ENCODE measurements around the gene TSPAN14. TPM values are rescaled to one million over a fixed set of nuclear protein-coding genes. Genes with fewer than 3 reads are reported as not detected.

Gene TSPAN14
- total RNA-seq, 1 donor = 23.9 TPM

DNA sequence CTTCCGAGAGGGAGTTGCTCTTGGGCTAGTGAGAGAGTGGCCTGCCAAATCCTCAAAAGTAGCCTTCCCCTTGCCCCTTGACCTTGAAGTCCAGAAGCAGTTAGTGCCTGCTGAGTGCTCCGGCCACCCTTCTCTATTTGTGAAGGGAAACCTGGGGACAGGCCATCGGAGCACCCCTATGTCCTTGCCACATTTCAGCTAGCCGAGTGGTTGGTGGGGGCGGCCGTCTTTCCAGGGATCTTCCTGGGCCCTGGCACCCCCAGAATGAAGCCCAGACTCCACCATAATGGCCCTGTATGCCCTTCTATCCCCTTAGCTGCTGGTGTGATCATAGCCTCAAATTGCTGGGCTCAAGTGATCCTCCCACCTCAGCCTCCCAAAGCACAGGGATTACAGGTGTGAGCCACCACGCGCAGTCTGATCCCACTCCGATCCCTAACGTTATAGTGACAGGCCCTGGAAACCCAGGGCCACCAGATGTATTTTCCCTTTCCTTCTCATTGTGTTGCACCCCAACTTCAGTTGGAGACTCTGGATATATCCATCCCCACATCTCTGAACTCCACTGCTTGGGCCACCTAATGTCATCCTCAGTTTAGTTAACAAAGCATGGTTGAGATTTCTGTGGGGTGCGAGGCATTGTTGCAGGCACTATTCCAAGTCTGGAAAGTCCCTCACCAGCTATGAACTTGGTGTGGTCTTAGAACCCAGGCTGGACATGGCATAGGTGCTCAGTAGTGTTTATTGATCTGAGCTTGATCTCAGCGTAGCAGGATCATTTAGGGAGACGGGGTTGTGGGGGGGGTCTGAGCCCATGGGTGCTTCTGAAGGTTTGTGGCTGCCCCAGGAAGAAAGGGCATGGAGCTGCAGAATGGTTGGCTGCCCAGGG is 1.6 kb downstream of the TSPAN14 start:
- Histone ChIP-seq H3K27ac (ENCODE audit: low read depth, low read length) (peak overlapping the region; percentile 37), H3K36me3 (ENCODE audit: insufficient read depth, low read length) (no peaks in the 10 kb centered on the region), H3K9me3 (ENCODE audit: low read depth, low read length) (no peaks in the 10 kb centered on the region), H2AFZ (ENCODE audit: low read length) (peak overlapping the region; percentile 77), H3K27me3 (ENCODE audit: insufficient read depth, low read length) (no peaks in the 10 kb centered on the region), H3K79me2 (ENCODE audit: insufficient read depth, low read length) (peaks cover 56% of the 10 kb centered on the region), H3K4me1 (ENCODE audit: insufficient read depth, low read length) (peaks cover 27% of the 10 kb centered on the region), H3K4me2 (ENCODE audit: insufficient read depth, low read length) (peak overlapping the region; percentile 85), H4K20me1 (ENCODE audit: insufficient read depth, low read length) (peaks cover 22% of the 10 kb centered on the region), H3K4me3 (ENCODE audit: insufficient read depth, low read length) (peak overlapping the region; percentile 81)
- DNase-seq (ENCODE audit: insufficient read length, low spot score, missing footprints) = peak; percentile 65
- TF ChIP-seq, protein P1, sequence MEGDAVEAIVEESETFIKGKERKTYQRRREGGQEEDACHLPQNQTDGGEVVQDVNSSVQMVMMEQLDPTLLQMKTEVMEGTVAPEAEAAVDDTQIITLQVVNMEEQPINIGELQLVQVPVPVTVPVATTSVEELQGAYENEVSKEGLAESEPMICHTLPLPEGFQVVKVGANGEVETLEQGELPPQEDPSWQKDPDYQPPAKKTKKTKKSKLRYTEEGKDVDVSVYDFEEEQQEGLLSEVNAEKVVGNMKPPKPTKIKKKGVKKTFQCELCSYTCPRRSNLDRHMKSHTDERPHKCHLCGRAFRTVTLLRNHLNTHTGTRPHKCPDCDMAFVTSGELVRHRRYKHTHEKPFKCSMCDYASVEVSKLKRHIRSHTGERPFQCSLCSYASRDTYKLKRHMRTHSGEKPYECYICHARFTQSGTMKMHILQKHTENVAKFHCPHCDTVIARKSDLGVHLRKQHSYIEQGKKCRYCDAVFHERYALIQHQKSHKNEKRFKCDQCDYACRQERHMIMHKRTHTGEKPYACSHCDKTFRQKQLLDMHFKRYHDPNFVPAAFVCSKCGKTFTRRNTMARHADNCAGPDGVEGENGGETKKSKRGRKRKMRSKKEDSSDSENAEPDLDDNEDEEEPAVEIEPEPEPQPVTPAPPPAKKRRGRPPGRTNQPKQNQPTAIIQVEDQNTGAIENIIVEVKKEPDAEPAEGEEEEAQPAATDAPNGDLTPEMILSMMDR (IDR thresholded peaks at IDR 0.05; ENCODE audit: extremely low read depth, low read depth, low read length) = no peak

DNA sequence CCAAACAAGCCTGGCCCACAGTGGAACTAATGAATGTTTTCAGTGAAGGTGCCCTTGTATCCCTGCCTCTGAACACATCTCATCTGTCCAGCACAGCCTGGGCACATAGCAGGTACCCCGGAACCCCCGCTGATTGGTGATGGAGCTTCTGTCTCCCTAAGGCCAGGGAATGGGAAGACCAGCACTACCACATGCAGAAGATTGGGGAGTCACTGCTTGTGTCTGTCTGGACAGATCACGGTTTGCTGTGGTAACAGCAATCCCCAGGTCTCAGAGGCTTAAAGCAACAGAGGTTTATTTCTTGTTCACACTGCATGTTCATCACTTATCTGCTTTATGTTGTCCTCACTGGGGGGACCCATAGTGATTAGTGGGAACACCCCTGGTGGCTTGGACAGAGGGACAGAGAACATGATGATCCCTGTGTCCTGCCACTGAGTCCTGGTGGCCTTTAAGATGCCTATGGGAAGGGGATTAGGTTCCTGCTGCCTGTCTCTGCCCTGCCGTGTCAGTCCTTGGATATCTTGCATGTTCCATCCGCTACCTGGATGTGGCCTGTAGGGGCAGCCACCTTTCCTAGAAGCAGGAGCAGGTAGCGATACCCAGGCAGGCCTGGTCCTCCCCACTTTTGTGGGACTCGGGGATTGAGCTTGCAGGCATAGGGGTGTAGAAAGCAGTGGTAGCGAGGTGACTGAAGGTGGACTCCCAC is 3.6 kb downstream of the TSPAN14 start:
- Histone ChIP-seq H2AFZ (ENCODE audit: low read length) (no peak overlapping the region), H3K9me3 (ENCODE audit: low read depth, low read length) (no peaks in the 10 kb centered on the region), H3K27me3 (ENCODE audit: insufficient read depth, low read length) (no peaks in the 10 kb centered on the region), H3K36me3 (ENCODE audit: insufficient read depth, low read length) (no peaks in the 10 kb centered on the region), H4K20me1 (ENCODE audit: insufficient read depth, low read length) (peaks cover 30% of the 10 kb centered on the region), H3K27ac (ENCODE audit: low read depth, low read length) (no peak overlapping the region), H3K4me1 (ENCODE audit: insufficient read depth, low read length) (peaks cover 44% of the 10 kb centered on the region), H3K79me2 (ENCODE audit: insufficient read depth, low read length) (peaks cover 72% of the 10 kb centered on the region), H3K4me3 (ENCODE audit: insufficient read depth, low read length) (no peak overlapping the region), H3K4me2 (ENCODE audit: insufficient read depth, low read length) (no peak overlapping the region)
- TF ChIP-seq, protein P1 (IDR thresholded peaks at IDR 0.05; ENCODE audit: extremely low read depth, low read depth, low read length) = no peak
- peak; percentile 72 for DNase-seq (ENCODE audit: insufficient read length, low spot score, missing footprints)

DNA sequence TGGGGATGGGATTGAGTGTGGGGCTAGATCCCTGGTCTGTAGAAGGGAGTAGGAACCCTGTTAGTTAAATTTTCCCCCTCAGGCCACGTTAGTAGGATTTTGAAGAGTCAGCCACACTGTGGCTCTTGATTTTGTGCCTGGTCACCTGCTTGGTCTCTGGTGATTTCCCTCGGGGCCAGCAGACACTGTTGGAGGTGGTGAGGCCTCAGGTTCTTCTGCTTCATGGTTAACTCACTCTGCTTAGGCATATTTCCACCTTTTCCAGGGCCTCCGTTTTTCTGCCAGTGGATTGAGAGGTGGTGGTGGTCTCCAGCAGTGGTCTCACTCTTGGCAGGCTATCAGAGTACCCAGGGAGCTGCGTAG is 4.1 kb downstream of the TSPAN14 start:
- TF ChIP-seq, protein P1 (IDR thresholded peaks at IDR 0.05; ENCODE audit: extremely low read depth, low read depth, low read length) = no peak
- H3K4me2 ChIP-seq (ENCODE audit: insufficient read depth, low read length) = no peak overlapping the region
- no peaks in the 10 kb centered on the region for H3K9me3 ChIP-seq (ENCODE audit: low read depth, low read length)
- peaks cover 72% of the 10 kb centered on the region for H3K79me2 ChIP-seq (ENCODE audit: insufficient read depth, low read length)
- no peak overlapping the region for H2AFZ ChIP-seq (ENCODE audit: low read length)
- H3K4me3 ChIP-seq (ENCODE audit: insufficient read depth, low read length) = no peak overlapping the region
- no peaks in the 10 kb centered on the region for H3K27me3 ChIP-seq (ENCODE audit: insufficient read depth, low read length)
- no peak overlapping the region for H3K27ac ChIP-seq (ENCODE audit: low read depth, low read length)
- H3K36me3 ChIP-seq (ENCODE audit: insufficient read depth, low read length) = no peaks in the 10 kb centered on the region
- peaks cover 50% of the 10 kb centered on the region for H3K4me1 ChIP-seq (ENCODE audit: insufficient read depth, low read length)
- peak; percentile 63 for DNase-seq (ENCODE audit: insufficient read length, low spot score, missing footprints)
- peaks cover 31% of the 10 kb centered on the region for H4K20me1 ChIP-seq (ENCODE audit: insufficient read depth, low read length)

GRCh38 chr10:80458638-80459037 is 4.5 kb downstream of the TSPAN14 start:
- Histone ChIP-seq H3K4me3 (ENCODE audit: insufficient read depth, low read length) (no peak overlapping the region), H3K79me2 (ENCODE audit: insufficient read depth, low read length) (peaks cover 74% of the 10 kb centered on the region), H3K27me3 (ENCODE audit: insufficient read depth, low read length) (no peaks in the 10 kb centered on the region), H3K36me3 (ENCODE audit: insufficient read depth, low read length) (no peaks in the 10 kb centered on the region), H2AFZ (ENCODE audit: low read length) (no peak overlapping the region), H3K9me3 (ENCODE audit: low read depth, low read length) (no peaks in the 10 kb centered on the region), H3K4me1 (ENCODE audit: insufficient read depth, low read length) (peaks cover 50% of the 10 kb centered on the region), H4K20me1 (ENCODE audit: insufficient read depth, low read length) (peaks cover 33% of the 10 kb centered on the region), H3K4me2 (ENCODE audit: insufficient read depth, low read length) (no peak overlapping the region), H3K27ac (ENCODE audit: low read depth, low read length) (no peak overlapping the region)
- DNase-seq (ENCODE audit: insufficient read length, low spot score, missing footprints) = peak; percentile 34
- TF ChIP-seq, protein P1 (IDR thresholded peaks at IDR 0.05; ENCODE audit: extremely low read depth, low read depth, low read length) = no peak

Data from osteoblast (primary cell).